Gastroesophageal sphincter (tissue), 4 donors: ENCODE results near the gene STEAP1. TPM values are rescaled to one million over a fixed set of nuclear protein-coding genes. Genes with fewer than 3 reads are reported as not detected.

Source experiments
- ATAC-seq: fragments of 150-250 bp; one replicate; pipeline ENCODE4 v1.9.1; 2016; ENCODE audit warnings: mild to moderate bottlenecking, moderate library complexity
- H3K27ac ChIP-seq, 4 donors: fragments of 200-600 bp; sonication (generic) in 3 of 4; 1 replicate in 3 of 4; 2 replicates in 1 of 4; pipeline ENCODE4 v1.5.1; 2016 to 2019
- H3K27me3 ChIP-seq: fragments of 200-600 bp; sonication (generic); one replicate; pipeline ENCODE4 v1.5.1; 2019
- H3K36me3 ChIP-seq, 2 donors: fragments of 200-600 bp; sonication (generic); one replicate each; pipeline ENCODE4 v1.5.1; 2019; ENCODE audit warnings: control low read depth in 1 of 2
- H3K4me1 ChIP-seq, 3 donors: fragments of 200-600 bp; sonication (generic); 1 replicate in 2 of 3; 2 replicates in 1 of 3; pipeline ENCODE4 v1.5.1; 2016 to 2019; ENCODE audit warnings: control low read depth in 2 of 3
- H3K4me3 ChIP-seq, 2 donors: fragments of 200-600 bp; sonication (generic); one replicate each; pipeline ENCODE4 v1.5.1; 2019; ENCODE audit warnings: mild to moderate bottlenecking in 1 of 2, moderate library complexity in 1 of 2
- H3K9me3 ChIP-seq, 3 donors: fragments of 200-600 bp; sonication (generic); one replicate each; pipeline ENCODE4 v1.5.1; 2017 to 2019; ENCODE audit warnings: control low read depth in 2 of 3
- CTCF ChIP-seq, 4 experiments: fragments of 200-600 bp in 2 of 4; fragments of 450-650 bp in 2 of 4; sonication (generic) in 1 of 4; IDR thresholded peaks; one replicate each; pipeline ENCODE4 v1.5.1; 2017 to 2019; ENCODE audit warnings: antibody characterized with exemption in 4 of 4, mild to moderate bottlenecking in 2 of 4, moderate library complexity in 2 of 4
- EP300 ChIP-seq: sonication (generic); formaldehyde crosslinking; IDR thresholded peaks from one replicate; pipeline ENCODE4 v1.6.1; 2017; ENCODE audit warnings: antibody characterized with exemption, mild to moderate bottlenecking
- POLR2A ChIP-seq, 2 donors: fragments of 450-650 bp; IDR thresholded peaks; one replicate each; pipeline ENCODE4 v1.6.1; 2017; ENCODE audit warnings: antibody characterized with exemption in 2 of 2, mild to moderate bottlenecking in 2 of 2, moderate library complexity in 1 of 2
- POLR2AphosphoS5 ChIP-seq: sonication (generic); formaldehyde crosslinking; IDR thresholded peaks from one replicate; pipeline ENCODE4 v1.6.1; 2017; ENCODE audit warnings: antibody characterized with exemption
- WGBS, 2 donors: methylation state at CpG; one replicate each; pipeline ENCODE4 v1.1.5; 2018; ENCODE audit warnings: low coverage in 1 of 2; 5-methylcytosine and 5-hydroxymethylcytosine counted together
- total RNA-seq, 4 donors: library from RNA; depleted of rRNA; stranded (reverse); fragments of >200 nt; gene quantifications; one replicate each; pipeline ENCODE4 v1.1.0, GENCODE V29; 2016

The STEAP1 gene
- total RNA-seq, 4 donors from 2014 or later = 2.6 to 14.2 (median 12.6) TPM

GRCh38 chr7:90172121-90172520 lies 17.9 kb downstream of the STEAP1 start:
- 80 to 97% methylated on average over 2 of the region's 2 CpGs for WGBS, 2 donors
- Histone ChIP-seq H3K27ac (no peak overlapping the region), H3K4me1 (no peaks in the 10 kb centered on the region), H3K9me3 (peaks cover 0 to 8% (median 0%) of the 10 kb centered on the region in 3 donors), H3K36me3 (no peaks in the 10 kb centered on the region), H3K4me3 (no peak overlapping the region), H3K27me3 (no peaks in the 10 kb centered on the region)
- ATAC-seq = no peak
- TF ChIP-seq CTCF (IDR thresholded peaks at IDR 0.05) (no peak), POLR2A (IDR thresholded peaks at IDR 0.05) (no peak), EP300 (no peak), POLR2AphosphoS5 (no peak)

- no peaks in the 10 kb centered on the region for H3K27me3 ChIP-seq
- no peak overlapping the region for H3K27ac ChIP-seq
- no peak overlapping the region for H3K4me3 ChIP-seq
- TF ChIP-seq EP300 (no peak), POLR2A (IDR thresholded peaks at IDR 0.05) (no peak), CTCF (IDR thresholded peaks at IDR 0.05) (no peak), POLR2AphosphoS5 (no peak)
- no peaks in the 10 kb centered on the region for H3K4me1 ChIP-seq
- H3K36me3 ChIP-seq = no peaks in the 10 kb centered on the region
- peaks cover 0 to 8% (median 0%) of the 10 kb centered on the region in 3 donors for H3K9me3 ChIP-seq
- WGBS, 2 donors = 89 to 90% methylated on average over 5 to 6 of the region's 6 CpGs
- ATAC-seq = no peak
Measured at GRCh38 chr7:90172624-90173023, 18.4 kb downstream of the STEAP1 start.

- no peak for ATAC-seq
- Histone ChIP-seq H3K4me1 (no peaks in the 10 kb centered on the region), H3K4me3 (no peak overlapping the region), H3K27ac (no peak overlapping the region), H3K36me3 (no peaks in the 10 kb centered on the region), H3K27me3 (no peaks in the 10 kb centered on the region), H3K9me3 (peaks cover 0 to 8% (median 0%) of the 10 kb centered on the region in 3 donors)
- 58 to 88% methylated on average over 2 to 3 of the region's 4 CpGs for WGBS, 2 donors
- TF ChIP-seq POLR2A (IDR thresholded peaks at IDR 0.05) = no peak
- TF ChIP-seq CTCF (IDR thresholded peaks at IDR 0.05) = no peak
- TF ChIP-seq EP300 = no peak
- no peak for TF ChIP-seq POLR2AphosphoS5
Measured at GRCh38 chr7:90173127-90173844, 19.0 kb downstream of the STEAP1 start.

- Histone ChIP-seq H3K36me3 (no peaks in the 10 kb centered on the region), H3K27me3 (no peaks in the 10 kb centered on the region), H3K27ac (no peak overlapping the region), H3K4me1 (no peaks in the 10 kb centered on the region), H3K4me3 (no peak overlapping the region), H3K9me3 (peaks cover 0 to 2% (median 0%) of the 10 kb centered on the region in 3 donors)
- 88 to 100% methylated on average over 1 to 3 of the region's 4 CpGs for WGBS, 2 donors
- TF ChIP-seq EP300 (no peak), CTCF (IDR thresholded peaks at IDR 0.05) (no peak), POLR2AphosphoS5 (no peak), POLR2A (IDR thresholded peaks at IDR 0.05) (no peak)
- peak; percentile 28 for ATAC-seq
Measured at GRCh38 chr7:90175667-90176066, 21.4 kb downstream of the STEAP1 start.

- 100% methylated on average over 1 of the region's 1 CpG; no CpG with 5 or more reads in 1 of the 2 donors for WGBS, 2 donors
- no peak overlapping the region for H3K27ac ChIP-seq
Measured at GRCh38 chr7:90176195-90176594, 21.9 kb downstream of the STEAP1 start.

More at GRCh38 chr7:90176195-90176594, 21.9 kb downstream of the STEAP1 start:
- Histone ChIP-seq H3K4me1 (no peaks in the 10 kb centered on the region), H3K36me3 (no peaks in the 10 kb centered on the region), H3K27me3 (no peaks in the 10 kb centered on the region), H3K9me3 (no peaks in the 10 kb centered on the region), H3K4me3 (no peak overlapping the region)
- ATAC-seq = no peak
- no peak for TF ChIP-seq POLR2AphosphoS5
- TF ChIP-seq POLR2A (IDR thresholded peaks at IDR 0.05) = no peak
- TF ChIP-seq EP300 = no peak
- TF ChIP-seq CTCF (IDR thresholded peaks at IDR 0.05) = no peak
